CD4-positive, alpha-beta T cell treated with Interleukin-17A for 4 hours (primary cell): ENCODE data around the gene PLCD4.

Experiments used
- DNase-seq: peaks from one replicate; pipeline ENCODE4 v3.0.0-alpha.2; 2020; ENCODE audit warnings: mixed read lengths

The PLCD4 gene

DNA sequence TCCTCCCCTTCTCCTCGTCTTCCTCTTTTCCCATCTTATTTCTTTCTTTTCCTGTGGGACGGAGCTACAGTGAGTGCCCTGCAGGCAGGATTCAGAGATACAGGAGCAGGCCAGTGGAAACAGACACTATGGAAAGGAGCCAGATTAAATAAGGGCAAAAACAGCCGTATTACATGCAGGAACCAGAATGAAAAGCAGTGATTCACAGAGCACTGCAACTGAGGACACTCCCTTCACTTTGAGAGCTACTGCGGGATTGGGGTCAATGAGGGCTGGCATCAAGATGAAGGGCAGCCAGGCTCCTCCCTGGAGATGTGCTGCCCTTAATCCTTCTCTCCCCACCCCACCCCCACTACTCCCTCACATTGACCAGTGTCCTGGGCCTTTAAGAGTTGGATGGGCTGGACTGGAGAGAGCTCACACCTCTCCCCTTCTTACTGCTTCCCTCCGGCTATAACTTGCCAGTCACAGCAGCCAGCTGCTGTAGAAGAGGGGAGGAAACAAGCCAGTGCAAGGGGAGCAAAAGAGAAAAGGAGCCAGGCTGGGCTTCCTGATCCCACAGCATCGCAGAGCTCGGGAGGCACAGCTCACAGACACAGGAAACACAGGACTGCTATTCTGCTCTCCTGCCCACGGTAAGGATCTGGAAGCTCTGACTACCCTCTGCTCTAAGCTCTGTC is at the start of gene PLCD4:
TSS of gene PLCD4 (plus strand) at position 464 of the 680 bp plus-strand sequence. CDS start 7,841 bp downstream, outside the sequence.
- no peak for DNase-seq

DNA sequence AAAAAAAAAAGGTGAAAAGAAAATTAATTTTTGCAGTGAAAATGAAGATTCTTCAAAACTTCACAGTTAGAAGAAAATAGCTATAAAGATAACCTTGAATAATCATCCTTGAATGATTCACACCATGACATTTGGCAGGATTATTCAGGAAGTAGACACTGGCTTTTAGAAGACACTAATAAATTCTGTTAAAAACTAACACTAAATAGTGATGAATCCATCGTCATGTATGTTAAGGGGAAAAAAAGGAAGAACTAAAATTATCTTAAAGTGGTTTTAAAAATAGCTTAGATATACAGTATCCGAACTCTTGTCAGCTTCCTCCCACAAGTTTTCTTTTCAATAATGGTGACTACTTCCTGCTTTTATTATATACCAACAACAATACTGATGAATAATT is 49.8 kb upstream of the PLCD4 start:
- DNase-seq, result no peak

DNA sequence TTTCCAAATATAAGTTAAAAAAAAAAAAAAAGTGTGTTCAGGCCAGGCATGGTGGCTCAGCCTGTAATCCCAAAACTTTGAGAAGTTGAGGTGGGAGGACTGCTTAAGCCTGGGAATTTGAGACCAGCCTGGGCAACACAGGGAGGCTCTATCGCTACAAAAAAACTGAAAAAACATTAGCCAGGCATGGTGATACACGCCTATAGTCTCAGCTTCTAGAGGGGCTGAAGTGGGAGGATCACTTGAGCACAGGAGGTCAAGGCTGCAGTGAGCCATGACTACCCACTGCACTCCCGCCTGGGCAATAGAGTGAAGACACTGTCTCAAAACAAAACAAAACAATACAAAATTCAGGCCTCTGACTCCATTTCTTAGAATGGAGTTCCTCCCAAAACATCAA is 48.7 kb upstream of the PLCD4 start:
- DNase-seq, result no peak

DNA sequence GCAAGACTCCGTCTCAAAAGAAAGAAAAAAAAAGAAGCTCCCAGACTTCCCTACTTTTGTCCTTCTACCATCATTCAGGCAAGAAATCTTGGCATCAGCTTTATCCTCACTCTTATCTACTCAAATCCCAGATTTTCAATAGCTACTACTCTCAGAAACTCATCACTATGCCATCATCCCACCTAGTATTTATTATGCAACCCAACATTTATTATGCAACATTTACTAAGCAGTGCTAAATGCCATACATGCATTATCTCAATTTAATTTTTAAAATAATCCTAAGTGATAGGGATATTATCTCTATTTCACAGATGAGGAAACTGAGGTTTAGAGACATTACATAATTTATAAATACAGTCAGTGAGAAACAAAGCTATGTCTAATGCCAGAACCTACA is 43.6 kb upstream of the PLCD4 start:
- DNase-seq, result no peak

DNA sequence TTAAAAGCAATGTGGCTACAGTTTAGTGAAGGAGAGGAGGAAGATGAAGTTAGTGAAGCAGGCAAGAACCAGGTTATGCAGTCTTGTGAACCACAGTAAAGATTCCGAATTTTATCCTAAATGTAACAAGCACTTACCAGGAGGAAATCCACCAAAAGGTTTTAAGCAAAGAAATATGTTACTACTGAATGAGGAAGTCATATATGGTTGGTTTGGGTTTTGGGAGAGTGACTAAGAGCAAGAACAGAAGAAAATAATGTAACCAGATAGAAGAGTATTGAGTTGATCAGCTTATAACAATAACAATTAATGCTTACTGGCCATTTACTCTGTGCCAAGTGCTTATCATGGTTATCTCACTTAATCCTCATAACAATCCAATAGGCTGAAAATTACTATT is 41.4 kb upstream of the PLCD4 start:
- DNase-seq, result no peak

DNA sequence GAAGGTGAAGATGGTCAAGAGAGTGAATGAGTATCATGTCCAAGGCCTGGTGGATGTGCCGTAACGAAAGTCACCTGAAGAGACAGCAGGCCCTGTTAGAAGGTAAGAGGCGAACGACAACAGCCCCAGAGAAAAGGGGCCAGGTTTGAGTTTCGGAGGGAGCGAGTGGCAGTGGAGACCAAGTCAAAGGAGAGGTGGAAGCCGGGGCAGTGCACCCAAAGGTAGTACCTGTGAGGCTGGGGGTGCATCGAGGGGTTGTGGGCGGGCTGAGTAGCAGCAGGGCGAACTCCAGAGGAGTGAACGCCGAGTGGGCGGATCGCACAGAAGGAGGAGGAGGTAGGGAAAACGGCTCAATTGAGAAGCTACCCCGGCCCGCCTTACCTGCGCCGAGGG is 39.9 kb upstream of the PLCD4 start:
- DNase-seq, result peak; percentile 74

DNA sequence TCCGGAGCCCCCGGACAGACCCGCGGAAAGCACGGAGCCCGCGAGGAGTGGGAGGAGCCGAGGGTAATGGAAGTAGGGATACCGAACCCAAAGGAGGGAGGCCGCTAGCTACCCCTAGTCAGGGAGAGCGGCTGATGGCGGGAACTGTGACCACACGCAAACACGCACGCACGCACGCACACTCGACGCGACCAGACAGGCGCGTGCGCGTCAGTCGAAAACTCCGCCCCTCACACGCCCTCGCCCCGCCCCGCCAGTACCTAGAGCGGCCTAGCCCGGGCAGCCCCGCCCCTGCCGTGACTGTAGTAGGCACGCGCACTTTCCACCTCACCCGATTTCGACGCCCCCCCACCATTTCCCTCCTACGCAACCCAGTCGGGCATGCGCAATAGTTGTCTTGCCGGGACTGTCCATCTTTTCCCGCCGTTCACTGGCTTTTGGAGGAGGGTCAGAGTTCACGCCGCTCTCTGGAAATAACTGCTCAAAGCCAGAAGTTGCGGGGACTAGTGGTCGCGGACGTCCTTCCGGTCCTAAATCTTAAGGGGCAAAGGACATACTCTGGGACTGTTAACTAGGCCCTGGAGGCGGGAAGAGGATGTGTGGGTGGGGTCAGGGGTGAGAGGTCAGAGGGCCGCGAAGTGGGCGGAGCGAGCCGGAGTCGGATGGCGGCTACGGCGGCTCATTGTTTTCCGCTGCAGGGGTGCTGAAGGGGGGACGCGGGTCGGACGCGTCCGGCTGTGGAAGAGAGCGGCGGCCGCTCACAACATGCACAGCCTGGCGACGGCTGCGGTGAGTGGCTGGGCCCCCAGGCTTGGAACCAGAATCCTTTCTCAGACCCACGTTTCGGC is 39.3 kb upstream of the PLCD4 start, which contains the start of the genes CNOT9 and USP37:
TSS of gene CNOT9 (plus strand) at position 650 of the 848 bp plus-strand sequence. CDS start at position 766, 116 bp downstream.
TSS of gene USP37 (minus strand) at position 162 of the 848 bp plus-strand sequence. CDS start 9,698 bp downstream, outside the sequence.
- DNase-seq, result peak; percentile 100

DNA sequence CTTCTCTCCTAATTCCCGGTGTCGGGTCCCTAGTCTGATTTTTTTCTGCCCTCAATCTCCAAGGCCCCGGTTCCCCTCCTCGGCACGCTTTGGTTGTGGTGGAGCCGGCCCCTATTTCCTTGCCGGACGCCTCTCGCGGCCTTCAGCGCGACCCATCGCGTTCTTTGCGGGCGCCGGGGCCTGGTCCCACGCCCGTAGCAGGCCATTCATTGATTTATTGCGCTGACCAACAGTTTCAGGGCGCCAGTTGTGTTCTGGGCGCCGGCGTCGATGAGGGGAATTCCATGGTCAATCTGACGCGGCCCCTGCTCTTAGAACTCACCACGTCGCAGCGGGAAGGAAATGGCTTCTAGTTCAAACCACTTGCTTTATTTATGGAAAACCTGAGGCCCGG is 38.7 kb upstream of the PLCD4 start:
- peak; percentile 42 for DNase-seq

DNA sequence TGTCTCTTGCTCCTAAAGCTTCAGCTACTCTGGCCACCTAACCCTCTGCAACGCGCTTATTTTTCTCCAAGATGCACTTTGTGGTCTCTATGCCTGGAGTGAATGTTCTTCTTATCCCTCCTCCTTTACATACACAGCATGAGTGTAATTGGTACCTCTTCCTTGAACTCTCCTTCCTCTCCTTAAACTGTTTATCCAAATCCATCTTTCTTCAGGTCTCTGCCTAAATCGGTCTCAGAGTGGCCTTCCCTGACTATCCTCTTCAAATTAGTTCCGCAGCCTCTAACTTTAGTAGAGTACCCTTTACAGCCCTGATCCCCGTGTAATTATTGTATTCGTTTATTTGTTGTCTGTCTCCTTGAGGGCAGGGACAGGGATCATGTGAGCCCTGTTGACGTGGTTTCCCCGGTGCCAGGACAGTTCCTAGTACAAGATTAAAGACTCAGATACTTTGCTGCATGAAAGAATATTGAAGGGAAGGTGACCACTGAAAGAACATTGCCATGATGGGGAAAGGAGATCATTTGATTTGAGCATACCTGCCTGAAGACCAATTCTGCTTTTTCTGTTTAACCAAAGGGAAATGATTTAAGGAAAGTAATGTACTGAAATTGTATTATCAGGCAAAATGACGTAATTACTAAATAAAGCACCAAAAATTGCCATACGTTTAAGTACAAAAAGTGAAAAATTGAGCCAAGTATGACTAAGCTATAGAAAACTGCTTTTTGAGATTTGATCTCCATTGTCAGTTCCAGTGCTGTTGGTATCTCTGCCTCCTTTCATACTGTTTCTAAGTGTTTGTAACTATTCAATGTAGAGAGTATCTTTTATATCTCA is 37.8 kb upstream of the PLCD4 start:
- no peak for DNase-seq

DNA sequence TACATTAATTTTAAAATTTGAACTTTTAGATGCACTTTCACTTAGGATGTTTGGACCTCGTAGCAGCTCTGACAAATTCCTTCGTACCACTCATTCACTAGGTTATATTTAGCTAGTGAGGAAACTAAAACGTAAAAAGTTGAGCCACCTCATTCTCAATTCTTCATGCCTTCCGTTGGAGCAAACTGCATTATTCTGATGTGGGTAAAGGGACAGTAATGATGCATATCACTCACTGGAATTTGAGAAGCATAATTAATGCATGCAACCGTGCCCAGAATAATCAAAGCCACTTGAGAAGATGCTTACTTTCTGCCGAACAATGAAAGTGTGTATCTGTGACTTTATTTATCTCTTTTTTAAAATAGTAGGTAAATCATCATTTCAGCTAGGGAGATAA is 36.8 kb upstream of the PLCD4 start:
- DNase-seq, result no peak

DNA sequence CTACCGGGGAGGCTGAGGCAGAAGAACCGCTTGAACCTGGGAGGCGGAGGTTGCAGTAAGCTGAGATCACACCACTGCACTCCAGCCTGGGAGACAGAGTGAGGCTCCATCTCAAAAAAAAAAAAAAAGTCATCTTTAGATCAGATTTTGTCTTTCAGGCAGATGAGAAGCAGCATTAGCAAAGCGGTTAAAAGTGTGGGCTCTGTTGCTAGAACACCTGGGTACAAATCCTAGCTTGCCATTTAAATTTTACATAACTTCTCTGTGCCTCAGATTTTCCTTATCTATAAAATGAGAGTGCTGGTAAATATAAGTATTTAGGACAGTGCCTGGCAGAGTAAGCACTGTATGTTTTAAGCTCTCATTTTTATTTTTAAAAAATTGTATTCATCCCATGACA is 30.8 kb upstream of the PLCD4 start:
- no peak for DNase-seq

DNA sequence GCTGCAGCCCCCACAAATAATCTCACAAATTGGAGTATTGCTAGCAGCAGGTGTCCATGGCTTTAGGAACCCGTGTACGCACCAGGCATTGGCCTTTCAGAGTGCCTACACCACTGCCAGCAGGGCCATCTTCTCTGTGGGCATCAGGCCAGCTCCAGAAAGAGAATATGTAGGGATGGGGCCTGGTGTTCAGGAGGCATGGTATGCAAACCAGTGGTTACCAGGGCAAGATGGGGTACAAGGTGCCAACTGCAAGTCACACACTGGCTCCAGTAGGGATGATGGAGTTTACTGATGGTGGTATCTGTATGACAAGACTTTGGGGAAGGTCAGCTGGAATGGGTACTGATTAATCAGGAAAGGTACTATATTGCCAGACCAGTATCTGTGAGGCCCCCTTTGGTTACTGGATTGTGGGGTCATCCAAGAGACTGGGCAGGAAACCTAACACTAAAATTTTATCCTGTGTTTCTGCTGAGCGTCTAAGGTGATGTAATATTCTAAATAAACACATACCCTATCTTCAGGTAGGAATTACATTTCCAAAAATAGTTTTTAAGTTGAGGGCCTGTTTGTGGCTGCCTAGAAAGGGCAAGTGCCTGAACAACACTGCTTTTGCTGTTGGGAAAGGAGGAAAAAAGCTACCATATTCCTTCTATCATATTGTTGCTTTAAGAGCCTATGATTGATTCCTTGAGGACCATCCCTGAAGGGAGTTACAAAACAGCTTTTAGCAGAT is 30.0 kb upstream of the PLCD4 start:
- DNase-seq, result no peak

DNA sequence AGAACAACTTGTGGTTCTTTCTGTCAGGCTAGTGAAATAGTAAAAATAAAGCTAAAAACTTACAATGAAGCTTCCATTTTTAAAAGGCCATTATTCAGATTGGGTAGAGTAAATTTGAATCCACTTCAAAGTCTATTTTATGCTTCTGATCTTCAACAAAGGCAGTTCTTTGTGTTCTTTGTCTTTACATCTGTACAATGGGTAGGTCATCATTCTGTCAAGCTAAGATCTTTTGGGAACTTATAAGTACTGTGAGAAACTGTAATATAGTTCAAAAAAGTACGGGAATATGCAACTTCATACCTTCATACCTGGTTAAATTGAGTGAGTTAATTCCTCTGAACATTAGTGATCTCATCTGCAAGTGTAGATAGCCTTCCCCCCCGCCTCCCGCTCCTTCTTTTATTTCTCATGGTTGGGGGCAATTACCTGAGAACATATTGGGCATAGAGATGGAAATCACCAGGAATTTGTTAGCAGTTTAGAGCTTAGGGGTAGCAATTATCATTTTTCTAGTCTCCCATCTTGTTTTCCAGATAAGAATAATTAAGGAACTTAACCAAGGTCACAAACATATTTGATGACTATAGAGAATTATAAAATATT is 29.3 kb upstream of the PLCD4 start:
- no peak for DNase-seq

DNA sequence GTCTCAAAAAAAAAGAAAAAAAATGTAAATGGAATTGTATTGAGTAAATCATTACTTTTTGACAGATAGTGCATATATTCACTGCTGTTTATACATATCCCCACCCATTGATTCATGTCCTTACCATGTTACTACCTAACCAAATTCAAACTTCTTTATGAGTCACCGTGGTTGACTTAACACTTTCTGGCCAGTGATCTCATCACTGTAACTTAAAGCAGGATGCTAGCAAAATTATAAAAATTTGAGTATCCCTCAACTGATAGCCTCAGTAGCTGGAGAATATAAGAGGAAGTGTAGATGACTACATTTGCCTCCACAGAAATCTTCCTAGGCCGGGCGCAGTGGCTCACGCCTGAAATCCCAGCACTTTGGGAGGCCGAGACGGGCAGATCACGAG is 25.6 kb upstream of the PLCD4 start:
- DNase-seq, result no peak

DNA sequence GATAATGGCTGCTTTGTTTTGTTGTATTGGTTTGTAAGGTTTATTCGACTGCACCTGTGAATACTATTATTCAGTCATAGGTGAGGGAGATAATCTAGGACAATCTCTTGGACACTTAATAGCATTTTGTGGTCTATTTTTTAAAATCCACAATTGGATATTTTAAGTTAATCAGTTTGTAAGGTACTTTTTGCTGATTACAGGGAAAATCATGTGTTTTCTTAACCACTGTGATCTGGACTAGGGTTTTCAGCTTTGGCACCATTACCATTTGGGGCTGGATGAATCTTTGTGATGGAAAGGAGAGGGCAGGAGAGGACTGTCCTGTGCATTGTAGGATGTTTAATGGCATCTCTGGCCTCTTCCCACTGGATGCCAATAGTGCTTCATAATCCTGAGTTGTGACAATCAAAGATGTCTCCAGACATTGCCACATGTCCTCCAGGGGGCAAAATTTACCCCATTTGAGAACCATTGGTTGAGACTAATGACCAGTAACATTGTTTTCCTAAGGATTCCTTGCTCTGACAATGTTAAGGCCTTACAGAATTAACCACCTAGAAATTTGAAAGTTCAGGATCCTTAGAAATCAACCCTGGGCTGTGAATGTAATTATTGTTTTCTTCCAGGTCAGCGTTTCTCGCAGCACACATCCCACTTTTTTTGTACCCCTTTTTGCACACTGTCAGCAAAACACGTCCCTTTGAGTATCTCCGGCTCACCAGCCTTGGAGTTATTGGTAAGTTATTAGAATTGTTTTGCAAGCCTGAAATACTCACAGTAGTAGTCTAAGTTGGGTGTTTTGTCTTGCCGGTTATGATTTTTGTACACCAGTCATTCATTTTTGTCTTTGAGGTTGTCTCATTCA is 23.5 kb upstream of the PLCD4 start:
- no peak for DNase-seq

DNA sequence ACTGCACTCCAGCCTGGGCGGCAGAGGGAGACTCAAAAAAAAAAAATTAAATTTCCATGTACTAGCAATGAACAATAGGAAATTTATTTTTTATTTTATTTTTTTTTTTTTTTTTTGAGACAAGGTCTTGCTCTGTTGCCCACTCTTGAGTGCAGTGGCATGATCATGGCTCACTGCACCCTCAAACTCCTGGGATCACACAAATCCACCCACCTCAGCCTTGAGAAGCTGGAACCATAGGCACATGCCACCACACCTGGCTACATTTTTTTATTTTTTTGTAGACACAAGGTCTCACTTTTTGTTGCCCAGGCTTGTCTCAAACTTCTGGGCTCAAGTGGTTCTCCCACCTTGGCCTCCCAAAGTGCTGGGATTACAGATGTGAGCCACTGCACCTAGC is 22.2 kb upstream of the PLCD4 start:
- DNase-seq, result no peak

DNA sequence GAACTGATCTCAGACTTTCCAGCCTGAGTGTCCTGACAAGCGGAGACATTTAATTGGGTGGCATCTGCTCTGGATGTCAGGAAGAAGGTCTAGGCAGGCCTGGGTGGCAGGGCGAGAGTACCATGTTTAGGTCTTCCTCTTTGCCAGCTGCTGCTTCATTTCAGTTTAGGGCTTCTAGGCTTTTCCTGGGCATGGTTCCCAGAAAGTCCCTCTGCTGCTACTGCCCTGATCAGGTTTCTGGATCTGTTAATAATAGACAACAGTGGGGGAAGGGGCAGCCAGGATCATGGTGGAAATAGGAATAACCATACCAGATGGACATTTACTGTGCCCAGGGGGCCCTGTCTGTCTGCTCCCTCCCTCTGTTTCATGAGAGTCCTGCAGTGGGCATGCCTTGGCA is 2.3 kb upstream of the PLCD4 start:
- no peak for DNase-seq

DNA sequence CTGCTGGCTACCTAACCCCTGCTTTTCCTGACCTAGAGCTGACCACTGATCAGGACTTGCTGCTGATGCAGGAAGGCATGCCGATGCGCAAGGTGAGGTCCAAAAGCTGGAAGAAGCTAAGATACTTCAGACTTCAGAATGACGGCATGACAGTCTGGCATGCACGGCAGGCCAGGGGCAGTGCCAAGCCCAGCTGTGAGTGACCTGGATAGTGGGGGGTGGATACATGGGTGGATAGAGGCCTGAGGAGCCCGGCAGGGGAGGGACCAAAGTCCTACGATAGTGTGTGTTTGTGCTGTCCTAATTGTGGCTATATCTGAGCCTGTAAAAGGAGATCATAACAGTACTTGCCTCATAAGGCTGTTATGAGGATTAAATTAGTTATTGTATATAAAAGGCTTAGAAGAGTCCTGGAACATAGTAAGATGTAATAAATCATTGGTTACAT is 8.2 kb downstream of the PLCD4 start:
- no peak for DNase-seq

DNA sequence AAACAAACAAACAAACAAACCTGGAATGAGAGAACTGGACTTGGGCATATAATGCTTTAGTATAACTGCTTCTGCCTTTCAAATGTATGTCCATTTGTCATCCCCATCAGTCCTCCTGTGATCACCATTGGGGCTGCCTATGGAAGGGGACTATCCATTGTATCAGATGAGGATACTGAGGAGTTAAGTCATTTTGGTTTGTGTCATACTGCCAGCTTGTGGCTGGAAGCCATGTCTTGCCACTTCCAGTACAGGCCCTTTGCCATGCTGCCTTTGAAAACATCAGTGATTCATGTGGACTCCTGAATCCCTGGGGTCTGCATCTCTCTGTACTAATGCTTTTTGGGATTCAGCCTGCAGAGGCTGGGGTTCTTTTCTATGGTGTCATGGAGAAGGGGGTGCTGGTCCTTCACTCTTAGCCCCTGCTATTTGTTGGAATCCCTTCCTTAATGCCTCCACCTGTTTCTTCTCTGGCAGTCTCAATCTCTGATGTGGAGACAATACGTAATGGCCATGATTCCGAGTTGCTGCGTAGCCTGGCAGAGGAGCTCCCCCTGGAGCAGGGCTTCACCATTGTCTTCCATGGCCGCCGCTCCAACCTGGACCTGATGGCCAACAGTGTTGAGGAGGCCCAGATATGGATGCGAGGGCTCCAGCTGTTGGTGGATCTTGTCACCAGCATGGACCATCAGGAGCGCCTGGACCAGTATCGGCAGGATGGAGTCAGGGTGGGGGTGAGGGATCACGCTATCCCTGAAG is 10.6 kb downstream of the PLCD4 start:
- DNase-seq, result no peak

DNA sequence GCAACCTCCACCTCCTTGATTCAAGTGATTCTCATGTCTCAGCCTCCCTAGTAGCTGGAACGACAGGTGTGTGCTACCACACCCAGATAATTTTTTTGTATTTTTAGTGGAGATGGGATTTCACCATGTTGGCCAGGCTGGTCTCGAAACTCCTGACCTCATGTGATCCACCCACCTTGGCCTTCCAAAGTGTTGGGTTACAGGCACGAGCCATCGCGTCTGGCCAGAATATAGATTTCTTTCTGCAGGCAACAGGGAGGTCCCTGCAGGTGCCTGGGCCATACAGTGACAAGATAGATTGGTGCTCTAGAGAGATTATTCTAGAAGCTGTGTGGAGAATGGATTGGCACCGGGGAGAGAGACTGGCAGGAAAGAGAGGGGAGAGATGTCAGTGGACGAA is 13.3 kb downstream of the PLCD4 start:
- no peak for DNase-seq
